ENCODE measurements around the gene CD300LB. TPM values are rescaled to one million over a fixed set of nuclear protein-coding genes. Genes with fewer than 3 reads are reported as not detected.

CD300LB gene
- total RNA-seq, 1 donor from 2014 or later, result not detected

GRCh38 chr17:74474043-74474792 is 57.1 kb downstream of the CD300LB start:
- no peak overlapping the region for H3K4me3 ChIP-seq (ENCODE audit: low read depth, low read length)
- no peak for DNase-seq (ENCODE audit: low read depth)
- no peak for TF ChIP-seq CTCF (conservative IDR thresholded peaks at IDR 0.05; ENCODE audit: low read depth, low read length)

GRCh38 chr17:74473294-74473693 is 58.0 kb downstream of the CD300LB start:
- no peak for TF ChIP-seq CTCF (conservative IDR thresholded peaks at IDR 0.05; ENCODE audit: low read depth, low read length)
- no peak overlapping the region for H3K4me3 ChIP-seq (ENCODE audit: low read depth, low read length)
- DNase-seq (ENCODE audit: low read depth), result no peak

GRCh38 chr17:74472890-74473289 is 58.4 kb downstream of the CD300LB start:
- TF ChIP-seq CTCF (conservative IDR thresholded peaks at IDR 0.05; ENCODE audit: low read depth, low read length), result no peak
- H3K4me3 ChIP-seq (ENCODE audit: low read depth, low read length), result no peak overlapping the region
- DNase-seq (ENCODE audit: low read depth), result no peak

GRCh38 chr17:74471341-74471740 is 59.9 kb downstream of the CD300LB start:
- DNase-seq (ENCODE audit: low read depth), result no peak
- no peak for TF ChIP-seq CTCF (conservative IDR thresholded peaks at IDR 0.05; ENCODE audit: low read depth, low read length)
- H3K4me3 ChIP-seq (ENCODE audit: low read depth, low read length), result no peak overlapping the region

Other genes with a start within 250 kb of the CD300LB start
- gene KIF19, start 205.2 kb downstream of the CD300LB start, total RNA-seq, result not detected in 2 replicates
- gene BTBD17, start 169.6 kb downstream of the CD300LB start, total RNA-seq, result not detected in 2 replicates
- not detected in 2 replicates for gene GPR142, start 164.0 kb downstream of the CD300LB start, total RNA-seq
- gene GPRC5C, start 99.4 kb downstream of the CD300LB start, total RNA-seq, result 48.3 and 61.7 TPM in 2 replicates
- gene CD300A, start 64.8 kb downstream of the CD300LB start, total RNA-seq, result not detected in 2 replicates
- 0.06 TPM in 1 of 2 replicates, not detected in the other for gene CD300C, start 14.6 kb upstream of the CD300LB start, total RNA-seq
- not detected in 2 replicates for gene CD300H, start 36.0 kb upstream of the CD300LB start, total RNA-seq
- gene CD300LD, start 60.8 kb upstream of the CD300LB start, total RNA-seq, result not detected in 2 replicates
- gene CD300E, start 92.3 kb upstream of the CD300LB start, total RNA-seq, result not detected in 2 replicates
- not detected in 2 replicates for gene CD300LF, start 181.4 kb upstream of the CD300LB start, total RNA-seq
- 0.14 TPM in 1 of 2 replicates, not detected in the other for gene RAB37, start 205.8 kb upstream of the CD300LB start, total RNA-seq
- 45.1 and 64.6 TPM in 2 replicates for gene NHERF1, start 217.2 kb upstream of the CD300LB start, total RNA-seq
- gene NAT9, start 244.9 kb upstream of the CD300LB start, total RNA-seq, result 18.2 and 24.5 TPM in 2 replicates

All from epithelial cell of proximal tubule (primary cell).